Posterior vena cava (tissue), 2 donors: ENCODE results near the gene RTN4RL2. TPM values are rescaled to one million over a fixed set of nuclear protein-coding genes. Genes with fewer than 3 reads are reported as not detected.

Experiments
- DNase-seq: peaks from one replicate; pipeline ENCODE4 v3.0.0-alpha.2; 2020; ENCODE audit warnings: low spot score
- intact Hi-C, 2 donors: fragments of 100-400 bp; cut with DNase I; formaldehyde crosslinking; loops; one replicate each; pipeline versions ENCODE4 v1.14.1 to v1.14.2; 2022 to 2023
- total RNA-seq, 2 donors: library from RNA; stranded (reverse); fragmentation: NEBNext Ultra II Directional; extraction: Animal tissue kit (Norgen Biotek cat#: 25700); gene quantifications; one replicate each; pipeline ENCODE4 v1.2.1, GENCODE V29; 2021
- donor health status: DM: yes; HTN: yes; CAD: no.
- donor health status: DM: yes; HTN: yes; CAD: no.

The RTN4RL2 gene
- total RNA-seq, 2 donors from 2014 or later = 2.0 to 2.9 TPM

DNA sequence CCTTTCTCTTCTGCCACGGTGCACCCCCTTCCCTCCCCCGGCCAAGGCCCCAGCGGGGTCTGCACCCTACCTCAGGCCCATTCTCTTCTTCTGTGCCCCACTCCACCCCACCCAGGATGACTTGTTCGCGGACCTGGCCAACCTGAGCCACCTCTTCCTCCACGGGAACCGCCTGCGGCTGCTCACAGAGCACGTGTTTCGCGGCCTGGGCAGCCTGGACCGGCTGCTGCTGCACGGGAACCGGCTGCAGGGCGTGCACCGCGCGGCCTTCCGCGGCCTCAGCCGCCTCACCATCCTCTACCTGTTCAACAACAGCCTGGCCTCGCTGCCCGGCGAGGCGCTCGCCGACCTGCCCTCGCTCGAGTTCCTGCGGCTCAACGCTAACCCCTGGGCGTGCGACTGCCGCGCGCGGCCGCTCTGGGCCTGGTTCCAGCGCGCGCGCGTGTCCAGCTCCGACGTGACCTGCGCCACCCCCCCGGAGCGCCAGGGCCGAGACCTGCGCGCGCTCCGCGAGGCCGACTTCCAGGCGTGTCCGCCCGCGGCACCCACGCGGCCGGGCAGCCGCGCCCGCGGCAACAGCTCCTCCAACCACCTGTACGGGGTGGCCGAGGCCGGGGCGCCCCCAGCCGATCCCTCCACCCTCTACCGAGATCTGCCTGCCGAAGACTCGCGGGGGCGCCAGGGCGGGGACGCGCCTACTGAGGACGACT, 15.9 kb downstream of the RTN4RL2 start:
- intact Hi-C loops = no loop called here
- no peak for DNase-seq

DNA sequence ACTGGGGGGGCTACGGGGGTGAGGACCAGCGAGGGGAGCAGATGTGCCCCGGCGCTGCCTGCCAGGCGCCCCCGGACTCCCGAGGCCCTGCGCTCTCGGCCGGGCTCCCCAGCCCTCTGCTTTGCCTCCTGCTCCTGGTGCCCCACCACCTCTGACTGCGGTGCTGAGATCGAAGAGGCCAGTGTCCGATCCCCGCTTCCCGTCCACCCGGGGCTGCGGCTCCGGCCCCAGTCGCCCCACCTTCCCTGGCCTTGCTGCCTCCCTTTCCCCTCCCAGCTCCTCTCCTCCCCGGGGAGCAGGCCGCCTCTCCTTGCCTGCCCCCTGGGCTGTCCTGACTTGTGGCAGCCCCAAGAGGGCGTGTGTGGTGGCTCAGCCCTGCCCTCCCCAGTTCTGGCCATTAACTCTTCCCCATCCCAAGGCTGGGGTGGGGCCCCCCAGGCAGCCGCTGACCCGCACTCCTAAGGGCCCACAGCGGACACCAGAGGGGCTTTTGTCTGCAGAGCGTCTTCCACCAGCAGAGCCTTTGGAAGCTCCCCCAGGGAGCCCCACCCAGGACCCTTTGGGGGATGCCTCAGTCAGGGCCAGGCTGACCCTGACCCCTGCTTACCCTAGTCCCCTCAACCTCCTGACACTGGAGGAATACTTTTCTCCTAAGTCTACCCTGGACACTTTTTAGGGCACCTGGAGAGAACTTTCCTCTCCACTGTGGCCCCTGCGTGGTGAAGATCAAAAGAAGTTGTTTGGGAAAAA, 16.6 kb downstream of the RTN4RL2 start:
- intact Hi-C loops = no loop called here
- DNase-seq = no peak

DNA sequence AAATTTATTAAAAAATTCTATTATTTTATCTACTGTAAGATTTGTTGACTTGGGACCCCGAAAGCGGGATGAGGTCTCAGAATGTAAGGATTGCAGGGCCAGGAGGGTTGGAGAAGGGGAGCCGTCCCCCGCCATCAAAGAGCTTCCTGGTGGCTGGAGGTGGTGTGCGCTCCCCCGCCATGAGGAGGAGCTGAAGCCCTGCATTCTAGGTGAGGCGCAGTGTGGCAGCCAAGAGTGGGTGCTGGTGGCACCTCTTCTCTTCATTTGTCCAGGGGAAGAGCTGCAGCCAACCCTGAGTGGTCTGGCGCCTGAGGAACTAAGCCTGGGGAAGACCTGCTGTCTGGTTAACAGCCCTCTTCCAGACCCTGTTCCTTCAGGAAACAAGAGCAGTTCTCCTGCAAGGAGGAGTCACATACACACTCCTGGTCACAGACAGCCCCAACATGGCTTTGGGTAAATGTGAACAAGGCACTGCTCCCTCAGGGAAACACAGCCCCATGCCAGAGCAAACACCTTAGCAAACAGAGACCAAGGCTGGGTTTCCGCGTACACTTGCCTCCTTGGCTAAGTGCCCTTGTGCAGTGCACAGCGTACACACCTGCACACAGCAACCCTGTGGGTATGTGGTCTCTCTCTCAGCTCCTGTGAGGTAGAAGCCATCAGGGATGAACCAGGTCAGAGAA, 17.3 kb downstream of the RTN4RL2 start:
- intact Hi-C loops = no loop called here
- no peak for DNase-seq

DNA sequence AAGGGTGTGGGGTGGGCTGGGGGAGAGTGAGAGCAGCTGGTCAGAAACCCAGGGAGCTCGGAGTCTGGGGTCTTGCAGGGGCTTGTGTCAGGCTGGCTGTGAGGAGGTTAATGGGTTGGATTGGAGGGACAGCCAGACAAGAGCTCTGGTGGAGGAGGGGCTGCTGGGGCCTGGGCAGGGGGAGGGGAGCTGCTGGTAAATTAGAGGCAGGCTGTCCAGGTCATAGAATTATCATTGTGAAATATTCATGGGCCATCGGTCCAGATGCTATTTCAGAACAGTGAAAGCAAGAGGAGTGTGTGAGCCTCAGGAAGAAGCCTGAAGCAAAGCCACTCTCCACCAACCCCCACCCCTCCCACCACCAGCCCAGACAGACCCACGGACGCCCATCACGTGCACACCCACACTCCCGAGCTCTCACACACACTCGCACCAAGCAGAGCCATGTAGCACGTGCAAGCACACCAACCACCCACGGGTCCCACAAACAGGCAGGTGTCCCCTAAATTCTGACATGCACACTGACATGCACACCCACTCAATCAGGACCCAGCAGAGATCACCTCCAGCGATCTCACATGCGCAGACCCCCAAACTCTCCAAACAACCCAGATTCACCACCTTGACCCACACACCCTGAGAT, 18.8 kb downstream of the RTN4RL2 start:
- no peak for DNase-seq
- intact Hi-C loops = no loop called here

DNA sequence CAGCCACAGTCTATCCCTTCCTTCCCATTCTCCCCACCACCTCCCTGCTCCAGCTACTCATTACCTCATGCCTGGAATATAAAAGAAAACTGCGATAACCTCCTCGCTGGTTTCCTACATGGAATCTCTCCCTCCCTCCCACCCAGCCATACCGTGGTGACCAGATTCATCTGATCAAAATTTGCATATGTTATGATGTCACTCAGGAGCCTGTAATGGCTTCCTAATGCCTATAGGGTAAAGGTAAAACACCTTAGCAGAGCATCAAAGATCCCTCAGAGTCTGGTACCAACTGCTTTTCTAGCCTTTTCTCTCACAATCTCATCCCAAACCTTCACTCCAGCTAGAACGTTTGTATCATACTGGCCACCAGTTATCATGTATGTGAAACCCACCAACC, 19.6 kb downstream of the RTN4RL2 start:
- intact Hi-C loops = loop anchor here in 1 of 2 donors (5.0 kb wide), 1 partner anchor 133 kb away; no protein-coding TSS in a partner anchor
- no peak for DNase-seq

DNA sequence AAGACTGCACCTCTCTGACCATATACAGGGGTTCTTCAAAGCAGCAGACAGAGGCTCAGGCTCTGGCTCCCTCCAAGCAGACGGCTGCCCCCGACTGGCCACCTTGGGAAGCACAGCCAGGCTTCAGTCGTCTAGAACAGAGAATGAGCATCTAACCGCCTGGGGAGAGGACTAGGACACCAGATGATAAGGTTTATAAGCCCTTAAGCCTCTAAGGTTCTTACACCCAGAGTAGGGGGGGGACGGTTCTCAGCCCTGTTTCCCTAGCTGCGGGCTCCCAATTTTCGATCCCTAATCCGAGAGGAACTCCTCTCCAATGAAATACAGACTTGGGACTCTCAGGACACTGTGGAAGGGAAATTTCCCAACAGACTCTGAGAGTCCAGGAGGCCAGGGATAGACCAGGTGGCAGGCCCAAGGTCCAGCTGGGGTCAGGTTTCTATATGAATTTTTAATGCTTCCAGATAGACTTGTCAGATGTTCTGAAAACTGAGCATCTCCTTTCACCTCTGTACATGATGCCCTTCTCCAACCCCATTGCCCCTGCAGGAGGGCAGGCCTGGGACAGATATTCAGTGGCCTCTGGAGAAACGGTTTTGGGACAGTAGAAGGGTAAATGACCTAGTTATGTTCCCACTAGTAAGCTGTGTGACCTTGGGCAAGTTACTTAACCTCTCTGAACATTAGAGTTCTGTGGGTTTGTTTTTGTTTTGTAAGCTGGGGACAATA, 20.2 kb downstream of the RTN4RL2 start:
- peak; percentile 91 for DNase-seq

DNA sequence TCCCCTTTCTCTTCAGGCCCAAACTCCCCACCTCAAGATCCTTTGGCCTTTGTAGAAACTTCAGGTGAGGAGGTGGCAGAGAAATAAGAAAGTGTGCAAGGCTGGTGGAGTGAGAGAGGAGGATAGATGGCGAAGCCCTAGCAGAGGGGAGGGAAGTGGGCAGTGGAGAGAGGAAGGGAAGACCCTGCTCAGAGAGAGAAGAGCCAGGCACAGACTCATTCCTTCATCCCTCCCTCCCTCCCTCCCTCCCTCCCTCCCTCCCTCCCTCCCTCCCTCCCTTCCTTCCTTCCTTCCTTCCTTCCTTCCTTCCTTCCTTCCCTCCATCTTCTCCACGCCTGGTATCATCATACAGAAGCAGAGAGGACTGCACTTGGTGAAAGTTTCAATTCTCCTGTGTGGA, 21.0 kb downstream of the RTN4RL2 start:
- intact Hi-C loops = loop anchor here in 1 of 2 donors (5.0 kb wide), 1 partner anchor 134 kb away; no protein-coding TSS in a partner anchor
- no peak for DNase-seq

More for the DNA sequence above, 20.2 kb downstream of the RTN4RL2 start:
- intact Hi-C loops = loop anchor here in 1 of 2 donors (5.0 kb wide), 1 partner anchor 133 kb away; no protein-coding TSS in a partner anchor

DNA sequence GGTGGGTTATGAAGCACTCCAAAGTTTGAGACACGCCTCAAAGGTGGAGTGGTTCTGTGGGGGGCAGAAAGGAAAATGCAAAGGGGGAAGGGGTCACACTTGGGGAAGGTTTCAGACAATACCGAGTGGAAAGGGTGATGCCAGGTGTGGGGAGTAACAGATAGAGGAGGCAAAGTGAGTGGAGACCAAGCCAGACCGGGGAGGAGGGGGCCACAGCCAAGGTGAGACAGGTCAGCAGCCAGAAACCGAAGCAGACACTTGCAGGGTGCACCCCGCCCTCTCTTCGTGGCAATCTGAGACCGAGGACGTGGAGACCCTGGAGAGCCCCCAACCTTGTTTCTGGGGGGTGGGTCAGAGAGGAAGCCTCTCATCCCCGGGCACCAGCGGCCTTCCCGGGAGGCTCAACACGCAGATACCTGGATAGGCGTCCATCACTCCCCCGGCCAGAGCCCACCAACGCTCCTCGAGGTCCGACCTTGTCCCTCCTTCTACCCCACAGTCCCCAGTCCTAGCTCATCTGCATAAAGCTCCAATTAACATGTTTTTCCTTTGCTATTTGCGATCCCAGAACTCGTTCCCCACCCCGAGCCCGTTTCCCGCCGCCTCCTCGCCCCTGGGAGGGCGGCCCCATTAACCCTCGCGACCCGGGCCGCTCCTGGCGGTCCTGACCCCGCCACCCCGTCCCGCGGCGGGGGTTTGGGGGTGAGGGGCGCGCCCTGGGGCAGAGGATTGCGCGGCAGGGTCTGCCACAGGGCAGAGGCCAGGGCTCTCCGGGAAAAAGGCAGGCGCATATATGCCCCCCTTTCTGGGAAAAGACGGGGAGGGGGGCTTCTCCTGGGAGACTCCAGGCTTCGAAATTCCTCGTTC, 21.8 kb downstream of the RTN4RL2 start:
- intact Hi-C loops = loop anchor here in 1 of 2 donors (5.0 kb wide), 1 partner anchor 135 kb away; no protein-coding TSS in a partner anchor
- DNase-seq = no peak

DNA sequence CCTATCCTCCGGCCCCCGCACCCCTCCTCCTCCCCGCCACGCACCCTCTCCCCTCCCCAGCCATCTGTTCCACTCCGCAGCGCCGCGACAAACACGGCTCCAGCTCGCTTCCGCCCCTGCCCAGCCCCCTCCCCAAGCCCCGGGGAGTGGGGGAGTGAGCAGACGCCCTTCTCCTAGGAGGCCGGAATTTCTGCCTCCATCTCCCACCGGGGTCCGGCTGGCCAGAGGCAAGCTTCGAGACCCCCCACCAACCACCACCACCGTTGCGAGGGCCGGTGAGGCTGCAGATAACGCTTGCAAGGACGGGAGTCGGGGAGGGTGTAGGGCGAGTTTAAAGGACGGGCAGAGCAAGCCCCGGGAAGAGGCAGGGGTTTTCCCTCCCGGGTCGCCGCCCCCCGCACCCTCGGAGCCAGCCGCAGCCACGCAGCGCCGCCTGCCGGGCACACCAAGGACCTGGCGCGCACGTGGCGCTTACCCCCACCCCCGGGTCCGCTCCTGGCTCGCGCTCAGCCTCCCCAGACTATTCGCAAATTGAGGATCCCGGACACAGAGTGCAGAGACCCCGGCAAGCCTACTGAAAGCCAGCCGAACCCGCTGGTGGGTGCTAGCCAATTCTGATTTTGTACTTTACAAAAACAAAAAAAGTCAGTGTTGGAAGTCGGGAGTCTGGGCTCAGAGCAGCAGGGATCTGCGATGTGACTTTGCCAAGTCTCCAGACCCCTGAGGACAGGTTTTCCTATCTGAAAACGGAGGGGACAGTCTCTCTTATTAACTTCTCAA, 22.6 kb downstream of the RTN4RL2 start:
- DNase-seq = no peak
- intact Hi-C loops = loop anchor here in 1 of 2 donors (5.0 kb wide), 1 partner anchor 136 kb away; no protein-coding TSS in a partner anchor

DNA sequence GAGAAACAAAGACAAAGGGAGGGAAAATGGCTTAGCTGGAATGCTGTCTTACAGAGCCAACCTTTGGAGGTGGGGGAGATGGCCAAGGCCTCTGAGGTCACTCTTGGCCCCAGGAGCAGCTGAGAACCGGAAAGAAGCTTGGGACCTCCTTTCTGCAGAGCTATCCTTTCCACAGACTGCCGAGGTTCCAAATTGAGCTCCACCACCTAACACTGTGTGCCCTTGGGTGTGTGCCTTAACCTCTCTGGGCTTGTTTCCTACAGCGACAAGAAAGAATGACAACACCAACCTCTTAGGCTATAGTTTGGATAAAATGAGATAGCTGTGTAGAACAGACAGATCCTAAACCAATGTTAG, 23.2 kb downstream of the RTN4RL2 start:
- intact Hi-C loops = loop anchor here in 1 of 2 donors (5.0 kb wide), 1 partner anchor 136 kb away; no protein-coding TSS in a partner anchor
- DNase-seq = no peak

DNA sequence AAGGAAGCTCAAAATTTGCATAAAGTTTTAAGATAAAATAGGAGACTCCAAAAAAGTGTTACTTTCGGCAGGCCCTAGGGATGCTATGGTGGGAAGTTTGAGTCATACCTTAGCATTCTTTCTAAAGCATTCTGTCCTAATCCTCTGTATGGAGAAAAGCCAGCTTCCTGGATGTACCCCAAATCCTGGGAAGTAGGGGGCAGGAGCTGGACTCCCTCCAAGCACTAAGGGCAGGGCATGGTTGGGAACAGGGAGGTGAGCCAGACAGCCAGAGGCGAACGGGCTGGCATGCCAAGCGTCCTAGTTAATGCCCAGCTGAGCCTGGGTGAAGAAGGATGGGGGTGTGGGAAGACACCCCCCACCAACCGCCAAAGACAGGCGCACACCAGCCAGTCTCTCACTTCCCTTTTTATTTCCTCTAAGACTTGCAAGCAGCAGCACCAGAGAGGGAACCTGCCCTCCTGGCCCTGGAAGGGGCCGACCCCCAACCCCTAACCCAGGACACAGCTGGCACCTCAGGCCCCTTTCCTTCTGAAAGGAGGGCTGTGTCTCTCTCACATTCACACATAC, 23.9 kb downstream of the RTN4RL2 start:
- intact Hi-C loops = loop anchor here in 1 of 2 donors (5.0 kb wide), 1 partner anchor 137 kb away; no protein-coding TSS in a partner anchor

DNA sequence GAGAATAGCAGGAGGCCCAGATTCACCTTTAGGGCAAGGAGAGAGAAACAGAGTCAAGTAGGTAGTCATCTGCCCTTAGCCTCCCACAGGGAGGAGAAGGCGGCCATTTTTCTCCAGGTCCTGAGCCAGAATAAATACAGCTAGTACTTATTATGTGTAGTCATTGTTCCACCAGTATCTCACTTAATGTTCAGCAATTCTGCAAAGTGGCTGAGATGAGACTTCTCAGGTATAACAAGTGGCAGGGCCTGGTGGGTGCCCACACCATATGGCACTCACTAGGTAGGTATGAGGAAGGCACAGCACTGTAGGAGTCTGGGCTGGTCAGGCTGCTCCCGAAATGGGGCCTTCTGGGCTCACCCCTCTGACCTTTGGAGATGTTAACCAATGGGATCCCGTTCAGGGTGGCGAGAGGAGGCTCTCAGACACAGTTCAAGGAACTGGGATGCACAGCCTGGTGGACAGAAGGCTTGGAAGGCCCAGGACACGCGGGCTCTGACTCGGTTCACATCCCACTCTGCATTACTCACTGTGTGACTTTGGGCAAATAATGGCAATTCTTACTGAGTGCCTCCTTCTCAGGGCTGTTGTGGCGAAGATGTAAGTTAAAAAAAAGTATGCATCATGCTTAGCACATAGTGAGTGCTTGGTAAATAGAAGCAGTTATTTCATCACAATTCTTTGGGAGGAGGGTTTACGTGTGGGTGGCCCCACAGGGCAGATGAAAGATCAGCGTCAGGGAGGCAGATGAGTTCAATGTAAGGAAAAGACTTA, 25.1 kb downstream of the RTN4RL2 start:
- intact Hi-C loops = no loop called here
- DNase-seq = no peak

More for the DNA sequence above, 23.9 kb downstream of the RTN4RL2 start:
- no peak for DNase-seq

DNA sequence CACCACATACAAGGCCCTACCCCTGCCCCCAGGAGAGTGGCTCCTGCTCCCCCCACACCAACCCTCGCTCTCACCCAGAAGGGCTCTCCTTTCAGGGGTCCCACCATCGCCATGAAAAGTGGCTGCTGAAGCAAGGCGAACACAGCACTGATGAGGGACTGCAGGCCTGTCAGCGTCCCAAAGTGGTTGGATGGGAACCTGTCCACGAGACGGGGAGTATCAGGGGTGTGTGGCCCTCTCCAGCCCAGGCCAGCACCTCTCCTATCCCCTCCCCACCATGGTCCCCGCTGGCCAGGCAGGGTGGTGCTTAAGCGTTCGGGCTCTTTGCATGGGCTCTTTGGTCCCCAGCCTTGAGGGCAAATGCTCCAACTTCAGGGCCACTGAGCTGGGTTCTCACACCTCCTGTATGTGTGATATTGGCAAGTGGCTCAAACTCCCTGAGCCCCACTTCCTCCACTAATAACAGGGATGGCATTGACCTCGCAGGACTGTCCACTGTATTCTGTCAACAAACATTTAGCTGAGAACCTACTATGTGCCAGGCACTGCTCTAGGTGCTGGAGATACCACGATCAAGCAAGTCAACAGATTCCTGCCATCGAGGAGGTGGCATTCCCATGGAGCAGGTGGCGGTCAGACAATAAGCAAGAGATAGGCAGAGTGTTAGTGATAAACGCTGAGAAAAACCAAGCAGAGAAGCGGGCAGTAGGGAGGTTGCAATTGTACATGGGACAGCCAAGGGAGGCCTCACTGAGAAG, 26.9 kb downstream of the RTN4RL2 start:
- no peak for DNase-seq
- intact Hi-C loops = no loop called here

DNA sequence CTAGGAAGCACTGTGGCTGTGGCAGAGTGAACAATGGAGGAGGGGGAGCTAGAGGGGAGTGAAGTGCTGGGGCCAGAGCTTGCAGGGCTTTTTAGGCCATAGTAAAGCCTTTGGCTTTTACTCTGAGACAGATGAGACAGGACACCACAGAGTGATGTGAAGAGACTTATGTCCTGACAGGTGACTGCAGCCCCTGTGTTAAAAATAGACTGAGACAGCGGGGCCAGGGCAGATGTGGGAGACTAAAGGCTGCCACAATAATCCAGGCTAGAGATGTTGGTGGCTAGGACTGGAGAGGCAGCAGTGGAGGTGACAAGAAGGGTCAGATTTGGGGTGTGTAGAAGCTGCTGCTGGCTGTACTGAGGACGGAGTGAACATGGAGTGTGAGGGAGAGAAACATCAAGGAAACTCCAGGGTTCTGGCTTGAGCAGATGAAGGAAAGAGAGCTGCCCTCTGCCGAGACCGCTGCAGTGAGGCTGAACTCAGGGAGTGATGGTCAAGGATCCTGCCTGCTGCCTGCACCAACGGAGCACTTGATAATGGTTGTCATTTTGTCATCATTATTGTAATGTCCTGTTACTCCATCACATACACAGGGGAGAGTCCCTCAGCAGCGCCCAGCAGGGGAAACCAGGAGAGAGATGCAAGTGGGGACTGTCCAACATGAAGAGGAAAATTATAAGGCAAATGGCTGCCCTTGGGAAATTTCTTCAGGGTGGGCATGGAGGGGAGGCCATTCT, 27.8 kb downstream of the RTN4RL2 start:
- intact Hi-C loops = no loop called here
- DNase-seq = no peak
